ENCODE results near the gene RYR2. TPM values are rescaled to one million over a fixed set of nuclear protein-coding genes. Genes with fewer than 3 reads are reported as not detected.

RYR2 gene
- total RNA-seq, 1 experiment from 2014 or later = 3.4 TPM

- Histone ChIP-seq H3K79me1 (ENCODE audit: insufficient read depth, low read depth, low read length, poor library complexity, severe bottlenecking) (no peaks in the 10 kb centered on the region), H2AFZ (ENCODE audit: low read length) (no peak overlapping the region), H2BK15ac (ENCODE audit: low read depth, low read length) (no peak overlapping the region), H3T11ph (ENCODE audit: low read length) (no peak overlapping the region), H3K56ac (ENCODE audit: insufficient read length, low read depth, low read length) (no peak overlapping the region), H3K79me2 (ENCODE audit: insufficient read depth, low read length) (peaks cover 2% of the 10 kb centered on the region; the same call in 1 of the 2 replicates), H3K9me3 (ENCODE audit: control insufficient read depth, low read depth, low read length) (no peaks in the 10 kb centered on the region), H4K5ac (ENCODE audit: insufficient read length, low read depth, low read length) (no peak overlapping the region), H3K23ac (ENCODE audit: insufficient read length, low read depth, low read length) (no peak overlapping the region), H3K9ac (ENCODE audit: extremely low read depth, insufficient read length, low read length) (no peak overlapping the region), H3K23me2 (ENCODE audit: insufficient read length, low read depth, low read length, poor library complexity, severe bottlenecking) (no peaks in the 10 kb centered on the region), H3K4me1 (ENCODE audit: insufficient read depth, low read length) (no peaks in the 10 kb centered on the region; the same call in 1 of the 2 replicates), H3K4ac (ENCODE audit: low read depth, low read length) (no peak overlapping the region), H3K18ac (ENCODE audit: insufficient read length, low read depth, low read length) (no peak overlapping the region), H4K91ac (ENCODE audit: insufficient read length, low read depth, low read length) (no peak overlapping the region), H3K4me2 (ENCODE audit: insufficient read depth, insufficient read length, low read length) (no peak overlapping the region), H2BK12ac (ENCODE audit: insufficient read length, low read depth, low read length) (no peak overlapping the region), H3K27me3 (ENCODE audit: insufficient read depth, low read length) (no peaks in the 10 kb centered on the region), H2BK120ac (ENCODE audit: low read depth, low read length, poor library complexity, severe bottlenecking) (no peak overlapping the region), H4K20me1 (ENCODE audit: control insufficient read depth, insufficient read depth, insufficient read length) (no peaks in the 10 kb centered on the region), H2BK20ac (ENCODE audit: low read depth, low read length, poor library complexity, severe bottlenecking) (peak overlapping the region; percentile 45), H2AK5ac (ENCODE audit: insufficient read length, low read length) (no peak overlapping the region), H4K8ac (replicated peaks; ENCODE audit: insufficient read length, low read depth, low read length) (no peak overlapping the region), H3K14ac (ENCODE audit: insufficient read depth, low read length) (no peak overlapping the region), H3K27ac (ENCODE audit: insufficient read length, low read depth, low read length) (no peak overlapping the region), H2BK5ac (ENCODE audit: insufficient read length, low read length) (no peak overlapping the region)
- no peak for DNase-seq
- Mint-ChIP-seq H3K9me3 (no peaks in the 10 kb centered on the region; a peak in 1 of 5 replicates), H3K27ac (peak overlapping the region in 1 of 3 experiments; percentile 18; a peak in 2 of 7 replicates), H3K4me1 (peaks cover 10% of the 10 kb centered on the region in 2 experiments), H3K36me3 (ENCODE audit: insufficient read depth in 1 of 3, low read depth in 3 of 3) (no peaks in the 10 kb centered on the region), H3K4me3 (no peak overlapping the region), H3K27me3 (ENCODE audit: low read depth) (no peaks in the 10 kb centered on the region)
- no peak for TF ChIP-seq CTCF (conservative IDR thresholded peaks at IDR 0.05)
- WGBS (ENCODE audit: extremely low coverage, insufficient read length, low lambda C conversion rate) = 100% methylated on average over 1 of the region's 5 CpGs
Observed at GRCh38 chr1:237152506-237153335, 110.7 kb downstream of the RYR2 start.
